ENCODE data around the gene CYP3A4.
"Not testable (repeated sequence)": the region's sequence is repeated elsewhere in the genome, so short reads cannot be mapped to it uniquely, and the experiment has no call there.

CYP3A4 gene

GRCh38 chr7:99786726-99787335, 2.8 kb upstream of the CYP3A4 start:
- no peaks in the 10 kb centered on the region for H3K79me2 ChIP-seq (ENCODE audit: low read length)
- H3K9me3 ChIP-seq (replicated peaks; ENCODE audit: insufficient read depth, low read length): no peaks in the 10 kb centered on the region
- H3K9ac ChIP-seq (ENCODE audit: low read length): no peak overlapping the region
- H3K27me3 ChIP-seq (replicated peaks; ENCODE audit: insufficient read depth, low read length): no peaks in the 10 kb centered on the region
- DNase-seq: no peak
- H3K4me2 ChIP-seq (ENCODE audit: low read depth, low read length): no peak overlapping the region
- no peak overlapping the region for H3K4me3 ChIP-seq (ENCODE audit: low read length)
- H4K20me1 ChIP-seq (ENCODE audit: insufficient read depth, low read length): no peaks in the 10 kb centered on the region
- no peak for TF ChIP-seq EZH2phosphoT487 (IDR thresholded peaks at IDR 0.05; ENCODE audit: low read length)
- TF ChIP-seq, protein P1, sequence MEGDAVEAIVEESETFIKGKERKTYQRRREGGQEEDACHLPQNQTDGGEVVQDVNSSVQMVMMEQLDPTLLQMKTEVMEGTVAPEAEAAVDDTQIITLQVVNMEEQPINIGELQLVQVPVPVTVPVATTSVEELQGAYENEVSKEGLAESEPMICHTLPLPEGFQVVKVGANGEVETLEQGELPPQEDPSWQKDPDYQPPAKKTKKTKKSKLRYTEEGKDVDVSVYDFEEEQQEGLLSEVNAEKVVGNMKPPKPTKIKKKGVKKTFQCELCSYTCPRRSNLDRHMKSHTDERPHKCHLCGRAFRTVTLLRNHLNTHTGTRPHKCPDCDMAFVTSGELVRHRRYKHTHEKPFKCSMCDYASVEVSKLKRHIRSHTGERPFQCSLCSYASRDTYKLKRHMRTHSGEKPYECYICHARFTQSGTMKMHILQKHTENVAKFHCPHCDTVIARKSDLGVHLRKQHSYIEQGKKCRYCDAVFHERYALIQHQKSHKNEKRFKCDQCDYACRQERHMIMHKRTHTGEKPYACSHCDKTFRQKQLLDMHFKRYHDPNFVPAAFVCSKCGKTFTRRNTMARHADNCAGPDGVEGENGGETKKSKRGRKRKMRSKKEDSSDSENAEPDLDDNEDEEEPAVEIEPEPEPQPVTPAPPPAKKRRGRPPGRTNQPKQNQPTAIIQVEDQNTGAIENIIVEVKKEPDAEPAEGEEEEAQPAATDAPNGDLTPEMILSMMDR (IDR thresholded peaks at IDR 0.05; ENCODE audit: low read length): no peak
- no peaks in the 10 kb centered on the region for H3F3A ChIP-seq (ENCODE audit: insufficient read depth, low read length)
- no peak overlapping the region for H3K27ac ChIP-seq (ENCODE audit: low read length)
- no peaks in the 10 kb centered on the region for H3K9me2 ChIP-seq (replicated peaks; ENCODE audit: insufficient read depth, low read length)
- no peaks in the 10 kb centered on the region for H3K36me3 ChIP-seq (replicated peaks; ENCODE audit: insufficient read depth, low read length)
- H3K4me1 ChIP-seq (ENCODE audit: low read length): no peaks in the 10 kb centered on the region
- no peak overlapping the region for H2AFZ ChIP-seq (ENCODE audit: low read length)

DNA sequence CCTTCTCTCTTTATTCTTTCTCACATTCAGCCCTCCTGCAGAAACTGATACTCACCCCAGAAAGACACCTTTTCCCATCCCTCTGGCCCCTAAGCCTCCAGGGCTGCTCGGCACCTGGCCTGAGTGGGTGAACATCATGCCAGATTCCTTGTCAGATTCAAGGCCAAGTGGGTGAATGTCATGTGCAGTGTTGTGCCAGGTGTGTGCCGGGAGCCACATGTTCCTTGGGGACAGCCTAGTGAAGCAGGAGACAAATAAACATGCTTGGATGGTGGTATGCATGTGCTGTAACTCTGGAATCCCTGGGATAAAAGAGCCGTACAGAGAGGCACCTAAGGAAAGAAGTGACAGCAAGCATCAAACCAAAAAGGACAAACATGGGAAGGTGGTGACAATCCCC, 1.7 kb upstream of the CYP3A4 start:
- not testable (repeated sequence) for H4K20me1 ChIP-seq (ENCODE audit: insufficient read depth, low read length); H3K4me1 ChIP-seq (ENCODE audit: low read length); H3K9ac ChIP-seq (ENCODE audit: low read length); H3K36me3 ChIP-seq (replicated peaks; ENCODE audit: insufficient read depth, low read length); H3K4me2 ChIP-seq (ENCODE audit: low read depth, low read length); H3K27me3 ChIP-seq (replicated peaks; ENCODE audit: insufficient read depth, low read length); H3F3A ChIP-seq (ENCODE audit: insufficient read depth, low read length); H3K79me2 ChIP-seq (ENCODE audit: low read length); H3K9me2 ChIP-seq (replicated peaks; ENCODE audit: insufficient read depth, low read length); H3K9me3 ChIP-seq (replicated peaks; ENCODE audit: insufficient read depth, low read length); H3K4me3 ChIP-seq (ENCODE audit: low read length); DNase-seq; H3K27ac ChIP-seq (ENCODE audit: low read length); H2AFZ ChIP-seq (ENCODE audit: low read length)

GRCh38 chr7:99782012-99782953, 1.7 kb downstream of the CYP3A4 start:
- Histone ChIP-seq H3K4me2 (ENCODE audit: low read depth, low read length) (no peak overlapping the region), H3K4me3 (ENCODE audit: low read length) (no peak overlapping the region), H3K27me3 (replicated peaks; ENCODE audit: insufficient read depth, low read length) (no peaks in the 10 kb centered on the region), H2AFZ (ENCODE audit: low read length) (no peak overlapping the region), H4K20me1 (ENCODE audit: insufficient read depth, low read length) (no peaks in the 10 kb centered on the region), H3K9me3 (replicated peaks; ENCODE audit: insufficient read depth, low read length) (no peaks in the 10 kb centered on the region), H3K9ac (ENCODE audit: low read length) (no peak overlapping the region), H3K36me3 (replicated peaks; ENCODE audit: insufficient read depth, low read length) (no peaks in the 10 kb centered on the region), H3F3A (ENCODE audit: insufficient read depth, low read length) (no peaks in the 10 kb centered on the region), H3K79me2 (ENCODE audit: low read length) (no peaks in the 10 kb centered on the region), H3K27ac (ENCODE audit: low read length) (no peak overlapping the region), H3K4me1 (ENCODE audit: low read length) (no peaks in the 10 kb centered on the region), H3K9me2 (replicated peaks; ENCODE audit: insufficient read depth, low read length) (no peaks in the 10 kb centered on the region)
- TF ChIP-seq EZH2 (optimal IDR thresholded peaks at IDR 0.05; ENCODE audit: low read depth, low read length) (no peak), EZH2phosphoT487 (IDR thresholded peaks at IDR 0.05; ENCODE audit: low read length) (no peak)
- TF ChIP-seq, protein P1 (IDR thresholded peaks at IDR 0.05; ENCODE audit: low read length): no peak
- DNase-seq: no peak

- Histone ChIP-seq H3F3A (ENCODE audit: insufficient read depth, low read length) (no peaks in the 10 kb centered on the region), H3K27ac (ENCODE audit: low read length) (no peak overlapping the region), H3K9me2 (replicated peaks; ENCODE audit: insufficient read depth, low read length) (no peaks in the 10 kb centered on the region), H3K4me3 (ENCODE audit: low read length) (no peak overlapping the region), H3K79me2 (ENCODE audit: low read length) (no peaks in the 10 kb centered on the region), H4K20me1 (ENCODE audit: insufficient read depth, low read length) (no peaks in the 10 kb centered on the region), H3K9ac (ENCODE audit: low read length) (no peak overlapping the region), H3K9me3 (replicated peaks; ENCODE audit: insufficient read depth, low read length) (no peaks in the 10 kb centered on the region), H2AFZ (ENCODE audit: low read length) (no peak overlapping the region), H3K4me2 (ENCODE audit: low read depth, low read length) (no peak overlapping the region), H3K27me3 (replicated peaks; ENCODE audit: insufficient read depth, low read length) (no peaks in the 10 kb centered on the region), H3K36me3 (replicated peaks; ENCODE audit: insufficient read depth, low read length) (no peaks in the 10 kb centered on the region), H3K4me1 (ENCODE audit: low read length) (no peaks in the 10 kb centered on the region)
- DNase-seq: no peak
- TF ChIP-seq, protein P1 (IDR thresholded peaks at IDR 0.05; ENCODE audit: low read length): no peak
- TF ChIP-seq EZH2phosphoT487 (IDR thresholded peaks at IDR 0.05; ENCODE audit: low read length) (no peak), EZH2 (optimal IDR thresholded peaks at IDR 0.05; ENCODE audit: low read depth, low read length) (no peak)
Measured at GRCh38 chr7:99780588-99780987, 3.4 kb downstream of the CYP3A4 start.
